GM12878 (cell line): ENCODE measurements around the gene PRSS1.

Source experiments
- BCL11A ChIP-seq: IDR thresholded peaks from 2 replicates; pipeline ENCODE4 v1.6.1; 2011; ENCODE audit warnings: low read depth, low read length
- BRCA1 ChIP-seq: IDR thresholded peaks from 2 replicates; pipeline ENCODE4 v1.6.1; 2011; ENCODE audit warnings: low read depth, low read length, improper control_type of control experiment
- CHD4 ChIP-seq: fragments of 200-600 bp; sonication (generic); IDR thresholded peaks from 2 replicates; pipeline ENCODE4 v1.6.1; 2016; ENCODE audit warnings: mild to moderate bottlenecking
- EP300 ChIP-seq, 2 experiments: fragments of 150-350 bp in 1 of 2; IDR thresholded peaks; 2 replicates each; pipeline ENCODE4 v1.6.1; 2011 to 2012; ENCODE audit warnings: low read depth in 2 of 2, low read length in 2 of 2, borderline replicate concordance in 1 of 2, improper control_type of control experiment in 1 of 2, inconsistent platforms in 1 of 2; ENCODE audit not compliant: control insufficient read depth in 1 of 2
- IKZF2 ChIP-seq, 2 experiments: fragments of 450-650 bp; IDR thresholded peaks; 2 replicates each; pipeline ENCODE4 v1.6.1; 2017; ENCODE audit warnings: mild to moderate bottlenecking in 2 of 2, moderate library complexity in 2 of 2
- JUNB ChIP-seq: IDR thresholded peaks from 2 replicates; pipeline ENCODE4 v1.6.1; 2016; ENCODE audit warnings: antibody characterized with exemption, mild to moderate bottlenecking
- MYC ChIP-seq: IDR thresholded peaks from 2 replicates; pipeline ENCODE4 v1.6.1; 2011; ENCODE audit warnings: mild to moderate bottlenecking, low read length, moderate library complexity, inconsistent platforms; ENCODE audit not compliant: insufficient read depth, insufficient replicate concordance, insufficient read length, severe bottlenecking
- POLR2A ChIP-seq: IDR thresholded peaks from 2 replicates; pipeline ENCODE4 v1.6.1; 2011; ENCODE audit warnings: low read depth, mild to moderate bottlenecking, low read length
- SRF ChIP-seq, 2 experiments: IDR thresholded peaks; 2 replicates each; pipeline ENCODE4 v1.6.1; 2011; ENCODE audit warnings: low read depth in 2 of 2, low read length in 2 of 2, mild to moderate bottlenecking in 1 of 2, moderate library complexity in 1 of 2
- STAT1 ChIP-seq: fragments of 450-650 bp; conservative IDR thresholded peaks from 2 replicates; pipeline ENCODE4 v1.6.1; 2014; ENCODE audit warnings: antibody characterized with exemption, mild to moderate bottlenecking
- TF ChIP-seq, protein P1 (sequence below): IDR thresholded peaks from 2 replicates; pipeline ENCODE4 v1.6.1; 2012; ENCODE audit warnings: low read depth, low read length, improper control_type of control experiment
- TF ChIP-seq, protein P2 (sequence below), 3 experiments: IDR thresholded peaks in 2 of 3; conservative IDR thresholded peaks in 1 of 3; 2 replicates each; pipeline ENCODE4 v1.5.1; 2011; ENCODE audit warnings: low read depth in 3 of 3, low read length in 3 of 3, mild to moderate bottlenecking in 3 of 3, control low read depth in 2 of 3, moderate library complexity in 2 of 3, inconsistent platforms in 1 of 3, mixed read lengths in 1 of 3; ENCODE audit not compliant: control insufficient read depth in 2 of 3, insufficient read depth in 1 of 3; ENCODE audit errors: extremely low read depth in 1 of 3

DNA sequence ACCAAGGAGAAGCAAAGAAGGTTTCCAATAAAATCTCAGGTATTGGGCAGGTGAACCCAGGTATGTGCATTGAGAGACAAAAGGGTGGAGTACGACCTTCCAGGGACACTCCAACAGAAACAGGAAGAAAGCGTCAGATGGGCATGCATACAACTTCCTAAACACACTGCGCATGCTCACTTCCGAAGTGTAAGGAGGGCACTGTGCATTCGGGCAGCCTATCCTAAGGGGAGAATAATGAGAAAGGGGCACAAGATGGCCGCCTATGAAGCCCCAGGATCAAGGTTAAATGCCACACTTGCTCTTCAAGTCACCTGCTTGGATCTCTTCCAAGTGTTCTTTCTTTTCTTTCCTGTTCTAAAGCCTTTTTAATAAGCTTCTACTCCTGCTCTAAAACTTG lies 39.4 kb upstream of the PRSS1 start:
- TF ChIP-seq BCL11A (no peak), MYC (no peak), CHD4 (no peak), SRF (IDR thresholded peaks at IDR 0.05; ENCODE audit: low read depth in 2 of 2, low read length in 2 of 2) (no peak), EP300 (IDR thresholded peaks at IDR 0.05; ENCODE audit: borderline replicate concordance in 1 of 2, control insufficient read depth in 1 of 2, low read depth in 2 of 2, low read length in 2 of 2) (no peak), IKZF2 (IDR thresholded peaks at IDR 0.05) (no peak), BRCA1 (no peak), JUNB (no peak), POLR2A (no peak), STAT1 (no peak)
- TF ChIP-seq, protein P1, sequence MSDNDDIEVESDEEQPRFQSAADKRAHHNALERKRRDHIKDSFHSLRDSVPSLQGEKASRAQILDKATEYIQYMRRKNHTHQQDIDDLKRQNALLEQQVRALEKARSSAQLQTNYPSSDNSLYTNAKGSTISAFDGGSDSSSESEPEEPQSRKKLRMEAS, result no peak
- TF ChIP-seq, protein P2, sequence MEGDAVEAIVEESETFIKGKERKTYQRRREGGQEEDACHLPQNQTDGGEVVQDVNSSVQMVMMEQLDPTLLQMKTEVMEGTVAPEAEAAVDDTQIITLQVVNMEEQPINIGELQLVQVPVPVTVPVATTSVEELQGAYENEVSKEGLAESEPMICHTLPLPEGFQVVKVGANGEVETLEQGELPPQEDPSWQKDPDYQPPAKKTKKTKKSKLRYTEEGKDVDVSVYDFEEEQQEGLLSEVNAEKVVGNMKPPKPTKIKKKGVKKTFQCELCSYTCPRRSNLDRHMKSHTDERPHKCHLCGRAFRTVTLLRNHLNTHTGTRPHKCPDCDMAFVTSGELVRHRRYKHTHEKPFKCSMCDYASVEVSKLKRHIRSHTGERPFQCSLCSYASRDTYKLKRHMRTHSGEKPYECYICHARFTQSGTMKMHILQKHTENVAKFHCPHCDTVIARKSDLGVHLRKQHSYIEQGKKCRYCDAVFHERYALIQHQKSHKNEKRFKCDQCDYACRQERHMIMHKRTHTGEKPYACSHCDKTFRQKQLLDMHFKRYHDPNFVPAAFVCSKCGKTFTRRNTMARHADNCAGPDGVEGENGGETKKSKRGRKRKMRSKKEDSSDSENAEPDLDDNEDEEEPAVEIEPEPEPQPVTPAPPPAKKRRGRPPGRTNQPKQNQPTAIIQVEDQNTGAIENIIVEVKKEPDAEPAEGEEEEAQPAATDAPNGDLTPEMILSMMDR (IDR thresholded peaks at IDR 0.05 in 2 of 3, conservative IDR thresholded peaks at IDR 0.05 in 1 of 3; ENCODE audit: control insufficient read depth in 2 of 3, extremely low read depth in 1 of 3, insufficient read depth in 1 of 3, low read depth in 3 of 3, low read length in 3 of 3), result no peak
